ENCODE data around the gene ZNF362. TPM values are rescaled to one million over a fixed set of nuclear protein-coding genes. Genes with fewer than 3 reads are reported as not detected.
"Not testable (repeated sequence)": the region's sequence is repeated elsewhere in the genome, so short reads cannot be mapped to it uniquely, and the experiment has no call there.

ZNF362 gene
- total RNA-seq, 1 donor from 2014 or later, result 26.7 TPM

GRCh38 chr1:33286451-33287185 lies 30.3 kb downstream of the ZNF362 start:
- intact Hi-C loops (cut with micrococcal nuclease), result no loop called here

DNA sequence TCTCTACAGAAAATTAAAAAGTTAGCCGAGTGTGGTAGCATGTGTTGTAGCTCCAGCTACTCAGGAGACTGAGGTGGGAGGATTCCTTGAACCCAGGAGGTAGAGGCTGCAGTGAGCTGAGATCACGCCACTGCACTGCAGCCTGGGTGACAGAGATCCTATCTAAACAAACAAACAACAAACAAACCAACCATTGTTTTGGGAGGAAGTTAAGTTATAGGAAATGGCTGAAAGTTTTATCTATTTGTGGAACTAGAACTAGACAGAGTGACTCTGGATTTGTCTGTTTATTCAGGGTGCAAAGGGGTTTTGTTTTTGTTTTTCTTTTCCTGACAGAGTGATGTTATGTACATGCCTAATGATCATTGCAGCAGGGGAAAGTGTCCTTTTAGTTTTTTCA lies 31.0 kb downstream of the ZNF362 start:
- intact Hi-C loops (cut with micrococcal nuclease), result no loop called here

GRCh38 chr1:33288976-33289857 lies 32.9 kb downstream of the ZNF362 start:
- intact Hi-C loops (cut with micrococcal nuclease), result no loop called here

GRCh38 chr1:33289858-33290154 lies 33.5 kb downstream of the ZNF362 start:
- intact Hi-C loops (cut with micrococcal nuclease), result no loop called here

- intact Hi-C loops (cut with micrococcal nuclease), result not testable (repeated sequence)
Observed at GRCh38 chr1:33290615-33291014, 34.3 kb downstream of the ZNF362 start.

GRCh38 chr1:33292726-33293340 lies 36.5 kb downstream of the ZNF362 start:
- intact Hi-C loops (cut with micrococcal nuclease), result no loop called here

DNA sequence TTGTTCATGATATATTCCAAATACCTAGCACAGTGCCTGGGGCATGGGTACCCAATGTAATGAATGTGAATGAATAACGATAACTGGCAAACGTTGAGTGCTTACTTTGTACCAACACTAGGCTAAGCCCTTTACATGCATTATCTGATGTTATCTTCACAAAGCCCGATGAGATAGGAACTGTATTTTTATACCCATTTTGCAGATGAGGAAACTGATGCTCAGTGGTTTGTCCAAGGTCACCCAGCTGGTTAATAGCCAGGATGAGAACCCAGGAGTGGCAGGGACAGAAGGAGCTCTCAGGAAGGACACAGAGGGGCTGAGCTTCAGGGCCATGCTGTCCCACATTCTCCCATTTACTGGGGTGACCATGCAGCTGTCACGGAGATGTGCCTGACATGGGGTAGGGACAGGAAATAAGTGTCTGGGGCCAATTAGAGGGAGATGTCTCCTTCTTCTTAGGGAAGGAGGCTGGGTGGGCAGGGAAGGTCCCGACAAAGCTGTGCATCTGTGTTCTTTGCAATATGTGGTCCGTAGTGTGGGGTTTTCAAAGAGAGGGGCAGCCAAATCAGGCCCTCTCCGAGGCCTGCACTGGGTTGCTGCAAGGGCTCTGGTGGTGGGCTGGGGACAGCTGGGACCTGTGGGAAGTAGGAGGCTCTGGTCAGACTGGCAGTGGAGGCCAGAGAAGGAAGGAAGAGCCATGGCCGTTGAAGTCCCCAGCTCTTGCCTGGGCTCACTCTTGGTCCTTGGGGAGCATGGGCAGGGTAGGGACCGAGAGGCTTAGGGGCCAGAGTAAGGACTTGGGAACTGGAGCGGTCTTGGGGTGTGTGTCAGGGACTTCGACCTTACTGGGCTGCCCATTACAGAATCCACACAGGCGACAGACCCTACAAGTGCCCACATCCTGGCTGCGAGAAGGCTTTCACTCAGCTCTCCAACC lies 38.0 kb downstream of the ZNF362 start:
- intact Hi-C loops (cut with micrococcal nuclease), result loop anchor here (1.0 to 5.0 kb wide), 4 partner anchors 53 to 178 kb away; partner anchors contain the start of gene ZSCAN20

GRCh38 chr1:33295023-33295422 lies 38.7 kb downstream of the ZNF362 start:
- intact Hi-C loops (cut with micrococcal nuclease), result loop anchor here (1.0 to 5.0 kb wide), 4 partner anchors 52 to 177 kb away; partner anchors contain the start of gene ZSCAN20

DNA sequence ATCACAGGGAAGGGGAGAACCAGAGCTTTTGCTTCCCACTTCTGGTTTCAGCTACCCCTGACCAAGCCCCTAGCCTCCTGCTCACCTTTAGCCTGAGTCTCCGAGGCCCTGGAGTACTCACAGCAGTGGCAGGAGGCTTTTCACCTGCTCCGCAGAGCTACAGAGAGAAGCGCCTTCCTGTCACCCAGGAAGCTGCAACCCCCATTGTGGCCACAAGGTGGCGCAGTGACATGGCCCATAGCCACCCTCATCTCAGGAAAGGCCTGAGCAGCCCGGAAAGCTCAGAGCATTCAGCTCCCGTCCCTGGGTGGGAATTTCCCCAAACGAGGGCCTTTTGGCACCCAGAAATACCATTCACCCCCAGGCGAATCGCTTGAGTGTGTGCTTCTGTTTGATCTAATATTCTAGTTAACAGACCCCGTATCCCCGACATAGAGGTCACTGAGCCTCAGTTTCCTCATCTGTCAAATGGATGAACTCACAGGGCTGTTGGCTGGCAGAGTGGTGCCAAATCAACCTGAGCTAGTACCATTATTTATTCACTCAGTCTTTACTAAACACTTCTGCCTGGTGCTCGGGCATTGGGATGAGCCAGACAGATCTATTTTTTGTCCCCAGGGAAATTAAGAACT lies 39.3 kb downstream of the ZNF362 start:
- intact Hi-C loops (cut with micrococcal nuclease), result loop anchor here (1.0 to 5.0 kb wide), 4 partner anchors 52 to 177 kb away; partner anchors contain the start of gene ZSCAN20

GRCh38 chr1:33296082-33296458 lies 39.8 kb downstream of the ZNF362 start:
- intact Hi-C loops (cut with micrococcal nuclease), result loop anchor here (5.0 kb wide), 1 partner anchor 51 kb away; no protein-coding TSS in a partner anchor

GRCh38 chr1:33296824-33297223 lies 40.5 kb downstream of the ZNF362 start:
- intact Hi-C loops (cut with micrococcal nuclease), result loop anchor here (5.0 kb wide), 1 partner anchor 50 kb away; no protein-coding TSS in a partner anchor

DNA sequence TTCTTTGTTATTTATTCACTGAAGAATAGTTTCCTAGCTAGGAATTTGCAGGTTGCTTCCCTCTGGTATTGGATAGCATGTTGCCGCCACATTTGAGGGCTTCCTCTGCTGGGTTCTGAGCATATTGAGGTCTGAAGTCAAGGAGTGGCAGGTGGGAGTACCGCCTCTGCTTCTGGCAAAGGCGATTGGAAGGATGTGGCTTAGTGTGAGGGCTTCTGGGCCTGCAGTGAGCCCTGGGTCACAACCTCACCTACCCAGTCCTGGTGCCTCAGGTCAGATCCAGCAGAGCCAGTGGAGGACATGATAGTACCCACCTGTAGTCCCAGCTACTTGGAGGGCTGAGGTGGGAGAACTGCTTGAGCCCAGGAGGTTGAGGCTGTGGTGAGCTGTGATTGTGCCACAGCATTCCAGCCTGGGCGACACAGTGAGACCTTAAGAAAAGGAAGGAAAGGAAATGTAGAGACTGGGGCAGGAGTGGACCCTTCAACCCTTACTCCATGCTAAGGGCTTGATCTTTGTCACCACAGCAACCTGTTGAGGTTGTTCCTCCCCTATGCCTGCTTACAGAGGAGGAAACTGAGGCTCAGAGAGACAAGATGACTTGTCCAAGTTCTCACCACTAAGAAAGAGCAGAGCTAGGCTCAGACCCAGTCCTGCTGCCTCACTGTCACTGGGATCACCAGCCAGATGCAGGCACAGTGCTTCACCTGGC lies 41.8 kb downstream of the ZNF362 start:
- intact Hi-C loops (cut with micrococcal nuclease), result loop anchor here (5.0 kb wide), 1 partner anchor 49 kb away; no protein-coding TSS in a partner anchor

GRCh38 chr1:33298623-33299277 lies 42.5 kb downstream of the ZNF362 start:
- intact Hi-C loops (cut with micrococcal nuclease), result loop anchor here (5.0 kb wide), 1 partner anchor 49 kb away; no protein-coding TSS in a partner anchor

DNA sequence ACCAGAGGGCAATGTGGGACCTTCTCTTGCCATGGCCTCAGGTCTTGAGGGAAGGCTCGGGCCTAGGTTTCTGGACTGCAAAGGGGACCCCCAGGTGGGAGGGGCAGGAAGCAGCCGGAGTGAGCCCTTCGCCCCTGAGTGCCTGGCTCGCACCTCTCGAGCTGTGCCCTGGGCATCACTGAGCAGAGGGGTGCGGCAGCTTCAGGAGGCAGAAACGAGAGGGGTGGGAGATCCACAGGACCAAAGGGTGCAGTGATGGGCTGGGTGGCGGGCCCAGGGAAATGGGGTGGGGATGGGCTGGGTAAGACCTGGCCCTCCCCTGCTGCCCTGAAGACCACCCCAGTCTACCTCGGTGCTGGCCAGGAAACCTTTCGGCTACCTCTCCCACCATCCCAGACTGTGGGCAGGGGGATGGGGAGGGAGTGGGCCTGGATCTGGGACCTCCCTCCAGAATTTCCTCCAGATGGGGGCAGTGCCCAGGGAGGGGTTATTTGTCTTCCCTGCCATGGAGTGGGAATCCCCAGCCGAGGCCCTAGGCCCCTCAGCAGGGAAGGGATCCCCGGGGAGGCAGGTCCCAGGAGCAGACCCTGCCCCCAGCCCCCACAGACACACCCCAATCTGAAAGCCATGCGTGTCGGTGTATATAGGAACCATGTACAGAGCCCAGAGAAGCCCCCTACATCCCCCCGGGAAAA lies 43.3 kb downstream of the ZNF362 start:
- intact Hi-C loops (cut with micrococcal nuclease), result loop anchor here (5.0 kb wide), 1 partner anchor 48 kb away; no protein-coding TSS in a partner anchor

GRCh38 chr1:33300673-33301072 lies 44.4 kb downstream of the ZNF362 start:
- intact Hi-C loops (cut with micrococcal nuclease), result no loop called here

GRCh38 chr1:33301273-33301984 lies 45.1 kb downstream of the ZNF362 start:
- intact Hi-C loops (cut with micrococcal nuclease), result no loop called here

GRCh38 chr1:33302325-33302724 lies 46.0 kb downstream of the ZNF362 start:
- intact Hi-C loops (cut with micrococcal nuclease), result no loop called here

DNA sequence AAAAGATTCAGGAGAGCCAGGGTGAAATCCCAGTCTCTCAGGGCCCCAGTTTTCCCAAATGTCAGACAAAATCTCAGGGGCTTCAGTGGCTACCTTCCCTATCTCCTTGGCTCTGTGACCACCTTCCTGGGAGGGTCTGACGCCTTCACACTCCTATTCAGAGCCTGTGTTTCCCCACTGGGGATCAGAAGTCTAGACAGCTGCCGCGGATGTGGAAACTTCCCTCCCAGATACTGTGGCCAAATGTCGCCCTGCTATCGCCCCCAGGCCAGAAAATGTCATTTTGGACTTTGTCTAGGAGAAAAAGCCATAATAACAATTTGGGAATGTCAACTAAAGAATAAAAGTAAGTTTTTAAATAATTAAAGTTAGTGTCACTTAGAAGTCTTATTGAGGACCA lies 48.7 kb downstream of the ZNF362 start:
- intact Hi-C loops (cut with micrococcal nuclease), result no loop called here
